Endometrium (tissue), 2 donors: Measurements from ENCODE around the gene PTH.

Experiments
- FAIRE-seq: peaks from 2 replicates; lab custom pipeline; 2012; peaks lifted over from hg19 to GRCh38; lab: Jason Lieb, UNC
- donor health status: control.
- donor health status: control.

PTH gene

DNA sequence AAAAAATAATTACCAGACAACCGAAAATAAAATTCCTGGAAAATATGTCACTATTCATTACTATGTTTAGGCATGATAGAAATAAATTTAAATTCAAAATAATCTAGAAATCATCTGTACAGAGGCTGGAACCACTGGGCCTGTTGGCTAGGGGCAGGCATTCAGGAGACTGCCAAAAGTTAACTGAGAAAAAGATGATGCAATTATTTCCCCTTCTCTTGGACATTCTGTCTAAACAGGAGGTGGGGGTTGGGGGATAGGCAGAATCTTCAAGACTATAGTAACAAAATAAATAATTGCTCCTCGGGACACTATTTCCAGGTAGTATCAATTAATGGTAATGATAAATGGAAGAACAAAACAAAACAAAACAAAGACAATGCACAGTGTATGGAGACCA lies 46.9 kb downstream of the PTH start:
- FAIRE-seq = no peak

DNA sequence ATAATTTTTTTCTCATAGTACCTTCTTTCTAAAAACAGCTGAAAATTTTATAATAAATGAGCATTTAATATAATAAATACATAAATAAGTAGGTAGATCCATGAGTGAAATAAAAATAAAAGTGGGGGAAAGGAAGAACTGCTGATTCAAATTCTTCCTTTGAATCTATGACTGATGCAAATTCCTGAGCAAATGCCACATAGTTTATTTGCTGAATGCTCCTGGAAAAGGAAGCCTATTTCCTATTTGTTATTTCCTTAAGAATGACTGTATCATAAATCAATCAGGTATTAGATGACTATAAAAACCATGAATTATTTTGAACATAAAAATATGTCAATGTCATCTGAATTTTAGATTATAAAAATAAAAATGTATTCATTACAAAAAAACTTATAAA lies 49.4 kb downstream of the PTH start:
- FAIRE-seq = no peak

GRCh38 chr11:13445588-13445987 lies 50.2 kb downstream of the PTH start:
- FAIRE-seq = no peak
